GM15510 (cell line): Measurements from ENCODE around the gene CACYBP.

Experiments
- POLR2A ChIP-seq: IDR thresholded peaks from 3 replicates; pipeline ENCODE4 v1.6.1; 2011; ENCODE audit warnings: borderline replicate concordance; ENCODE audit not compliant: insufficient read length; ENCODE audit errors: extremely low read depth

CACYBP gene, protein sequence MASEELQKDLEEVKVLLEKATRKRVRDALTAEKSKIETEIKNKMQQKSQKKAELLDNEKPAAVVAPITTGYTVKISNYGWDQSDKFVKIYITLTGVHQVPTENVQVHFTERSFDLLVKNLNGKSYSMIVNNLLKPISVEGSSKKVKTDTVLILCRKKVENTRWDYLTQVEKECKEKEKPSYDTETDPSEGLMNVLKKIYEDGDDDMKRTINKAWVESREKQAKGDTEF

DNA sequence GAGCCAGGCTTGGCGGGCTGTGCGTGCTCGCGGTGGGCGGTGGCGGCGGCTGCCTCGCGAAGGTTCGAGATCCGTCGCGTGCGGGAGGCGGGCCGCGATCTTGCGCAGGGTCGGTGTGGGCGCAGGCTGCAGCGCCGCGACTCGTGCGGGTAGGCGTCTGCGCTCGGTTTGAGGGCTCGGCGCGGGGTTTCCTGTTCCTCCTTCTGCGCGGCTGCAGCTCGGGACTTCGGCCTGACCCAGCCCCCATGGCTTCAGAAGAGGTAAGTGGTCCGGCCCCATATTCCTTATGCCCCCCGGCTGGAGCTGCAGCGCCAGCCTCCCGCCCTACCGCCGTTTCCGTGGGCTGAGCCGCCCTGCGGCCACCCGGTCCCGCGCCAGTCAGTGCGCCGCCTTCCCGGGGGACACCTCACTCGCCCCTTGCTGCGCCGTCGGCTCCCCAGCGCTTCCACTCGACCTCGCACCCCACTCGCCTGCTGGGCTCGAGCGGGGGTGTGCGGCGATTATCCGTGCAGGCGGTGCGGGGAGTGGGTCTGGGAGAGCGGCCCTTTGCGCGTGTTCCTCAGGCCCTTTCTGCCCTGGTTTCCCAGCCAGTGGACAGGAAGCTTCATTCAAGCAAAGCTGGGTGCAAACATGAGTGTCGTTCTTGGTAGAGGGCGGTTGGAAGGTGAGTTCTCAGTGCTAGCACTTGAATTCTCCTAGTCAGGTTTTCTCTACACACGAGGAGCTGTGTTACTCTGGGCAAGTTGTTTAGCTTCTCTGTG lies at the start of gene CACYBP:
Gene CACYBP (plus strand): TSS at position 12 of the 761 bp plus-strand sequence. CDS start 234 bp downstream, at position 246.
- peak; percentile 65 for TF ChIP-seq POLR2A

DNA sequence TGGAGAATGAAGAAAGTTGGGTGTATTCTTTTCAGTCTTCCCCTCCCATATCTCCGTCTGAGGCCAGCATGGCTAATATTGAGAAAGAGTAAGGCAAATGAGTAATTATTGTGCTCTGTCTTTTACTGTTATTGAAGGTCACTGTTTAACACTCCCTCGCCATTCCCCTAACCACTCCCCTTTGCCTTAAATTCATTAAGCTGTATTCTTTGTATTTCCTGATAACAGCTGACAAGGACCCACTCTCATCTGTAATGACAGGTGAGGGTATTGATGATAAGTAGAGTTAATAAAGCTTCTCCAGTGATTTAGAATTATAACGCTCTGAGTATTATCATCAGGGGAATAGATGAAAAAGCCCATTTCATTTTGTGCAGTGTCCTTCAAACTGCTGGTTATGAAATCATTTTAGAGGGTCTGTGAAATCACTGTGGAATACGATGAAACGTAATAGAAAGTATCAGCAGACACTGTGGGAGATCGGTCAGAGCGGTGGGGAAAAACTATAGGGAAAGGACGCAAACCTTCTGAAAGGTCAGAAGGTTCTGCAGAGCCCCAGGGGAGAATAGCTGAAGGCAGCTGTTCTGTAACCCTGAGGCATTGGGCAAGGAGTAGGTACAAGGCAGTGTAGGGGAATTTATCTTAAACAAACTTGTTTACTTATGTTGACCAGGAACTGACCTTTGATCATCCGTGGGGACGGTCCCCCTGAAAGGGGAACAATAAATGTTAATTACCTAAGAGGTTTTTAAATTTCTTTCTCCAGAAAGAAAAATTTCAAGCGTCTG lies 46.3 kb upstream of the CACYBP start:
- TF ChIP-seq POLR2A: no peak

DNA sequence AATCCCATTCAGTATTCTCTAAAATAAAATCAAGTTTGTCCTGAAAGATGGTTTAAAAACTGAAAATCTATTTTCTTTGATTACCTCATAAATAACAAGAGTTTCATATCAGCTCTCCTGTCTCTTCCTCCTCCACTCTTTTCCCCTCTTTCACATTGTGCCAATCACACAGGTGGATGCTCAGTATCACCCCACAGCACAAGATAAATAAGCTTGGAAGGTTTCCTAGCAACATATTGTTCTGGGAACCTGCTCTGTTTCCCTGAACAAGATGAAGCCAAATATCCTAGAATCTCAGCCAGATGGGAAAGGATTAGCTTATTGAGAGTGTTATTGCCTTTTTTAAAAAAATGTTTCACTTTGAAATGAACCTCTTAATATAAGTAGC lies 45.7 kb upstream of the CACYBP start:
- no peak for TF ChIP-seq POLR2A

DNA sequence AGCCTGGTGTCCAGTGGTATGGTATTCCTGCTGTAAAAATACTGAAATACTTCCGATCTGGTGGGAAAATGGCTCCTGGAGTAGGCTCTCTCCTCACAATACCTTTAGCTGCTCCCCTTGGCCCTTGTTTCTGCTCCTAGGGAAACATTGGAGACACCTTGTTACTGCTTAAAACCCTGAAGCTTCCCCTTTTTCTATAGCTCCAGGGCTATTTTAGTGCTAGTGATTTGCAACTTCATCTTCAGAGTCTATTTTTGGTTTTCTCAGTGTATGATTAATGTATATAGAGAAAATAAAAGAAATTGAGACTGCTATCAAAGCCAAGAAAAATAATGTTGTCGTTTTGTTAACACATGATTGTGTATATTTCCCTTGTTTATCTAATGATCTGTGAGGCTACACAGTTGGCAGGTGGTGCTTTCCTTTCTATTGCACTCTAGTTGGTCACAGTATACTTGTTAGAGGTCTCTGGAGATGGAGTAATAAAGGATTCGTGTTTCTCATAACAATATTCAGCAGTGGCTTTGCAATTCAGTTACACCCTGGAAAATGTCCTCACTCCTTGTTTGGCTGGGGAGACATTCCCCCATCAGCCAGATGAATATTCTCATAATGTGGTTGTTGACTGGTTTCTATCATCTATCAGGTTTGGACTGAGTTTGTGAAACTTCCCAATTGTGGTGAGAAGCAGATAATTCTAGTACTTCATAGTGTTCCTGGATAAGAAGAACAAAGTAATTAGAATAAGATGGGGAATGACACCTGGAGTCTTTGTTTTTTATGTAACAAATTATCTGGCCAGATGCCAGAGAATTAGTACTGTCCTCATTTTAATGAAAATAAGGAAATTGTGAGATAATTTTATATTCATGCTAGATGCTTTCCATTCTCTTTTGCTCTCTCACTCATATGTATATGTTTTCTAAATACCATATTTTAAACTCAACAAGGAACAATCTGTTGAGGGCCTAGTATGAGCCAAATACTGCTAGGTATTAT lies 44.8 kb upstream of the CACYBP start:
- TF ChIP-seq POLR2A: no peak

DNA sequence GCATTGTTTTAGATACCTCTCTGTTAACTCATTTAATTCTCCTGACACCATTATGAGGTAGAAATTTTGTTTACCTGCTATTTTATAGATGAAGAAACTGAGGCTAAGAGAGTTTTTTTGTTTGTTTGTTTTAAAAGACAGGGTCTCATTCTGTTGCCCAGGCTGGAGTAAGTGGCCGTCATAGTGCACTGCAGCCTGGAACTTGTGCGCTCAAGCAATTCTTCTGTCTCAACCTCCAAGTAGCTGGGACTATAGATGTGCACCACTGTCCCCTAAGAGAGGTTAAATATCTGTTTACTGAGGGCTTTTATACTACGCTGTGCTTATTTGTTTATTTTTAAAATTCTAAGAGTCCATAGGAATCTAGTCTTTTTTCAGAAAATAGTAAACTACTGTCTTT lies 43.7 kb upstream of the CACYBP start:
- no peak for TF ChIP-seq POLR2A

DNA sequence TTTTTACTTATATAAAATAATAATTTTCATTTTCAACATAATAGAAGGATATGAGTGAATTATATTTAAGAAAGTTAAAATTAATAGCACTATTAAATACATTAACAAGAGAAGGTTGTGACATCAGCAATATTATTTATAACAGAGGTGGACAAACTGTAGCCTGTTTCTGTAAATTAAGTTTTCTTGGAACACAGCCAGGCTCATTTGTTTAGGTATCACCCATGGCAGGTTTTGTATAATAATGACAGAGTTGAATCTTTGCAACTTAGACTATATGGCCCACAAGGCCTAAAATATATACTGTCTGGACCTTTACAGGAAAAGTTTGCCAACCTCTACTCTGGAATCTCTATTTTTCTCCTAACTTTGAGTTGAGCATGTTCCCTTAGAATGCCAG lies 42.8 kb upstream of the CACYBP start:
- no peak for TF ChIP-seq POLR2A

DNA sequence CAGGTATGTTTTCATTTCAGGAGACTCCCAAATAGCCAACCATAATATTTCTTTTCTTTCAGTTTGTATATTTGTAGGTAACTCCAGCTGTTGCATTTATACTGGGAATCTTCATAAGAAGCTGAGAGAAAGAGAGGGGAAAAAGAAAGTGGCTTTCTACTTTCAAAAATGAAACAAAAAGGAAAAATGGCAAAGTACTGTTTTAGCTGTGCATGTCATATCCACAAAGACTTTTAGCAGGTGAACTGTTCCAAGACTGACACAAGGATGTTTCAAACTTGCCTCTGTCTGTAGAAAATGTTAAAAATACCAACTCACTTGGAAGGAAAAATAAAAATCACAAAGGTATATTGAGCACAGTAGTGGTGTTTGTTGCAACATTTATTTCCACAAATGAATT lies 41.9 kb upstream of the CACYBP start:
- no peak for TF ChIP-seq POLR2A

DNA sequence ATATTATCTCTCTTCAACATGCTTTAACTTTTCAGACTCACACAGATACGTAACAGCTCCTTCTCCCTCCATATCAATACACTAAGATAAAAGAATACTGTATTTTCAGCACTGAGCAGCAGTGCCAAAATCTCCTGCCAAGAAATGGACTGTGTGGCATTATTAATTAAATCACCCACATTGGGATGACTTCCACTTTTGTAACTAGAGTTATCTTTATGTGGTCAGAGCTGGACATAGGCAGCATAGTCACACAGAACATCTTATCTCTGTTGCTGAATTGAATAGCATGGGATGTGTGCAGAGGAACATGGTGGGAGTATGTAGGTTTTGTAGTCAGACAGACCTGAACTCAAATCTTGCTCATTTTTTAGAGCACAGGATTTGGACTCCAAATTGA lies 41.4 kb upstream of the CACYBP start:
- no peak for TF ChIP-seq POLR2A

DNA sequence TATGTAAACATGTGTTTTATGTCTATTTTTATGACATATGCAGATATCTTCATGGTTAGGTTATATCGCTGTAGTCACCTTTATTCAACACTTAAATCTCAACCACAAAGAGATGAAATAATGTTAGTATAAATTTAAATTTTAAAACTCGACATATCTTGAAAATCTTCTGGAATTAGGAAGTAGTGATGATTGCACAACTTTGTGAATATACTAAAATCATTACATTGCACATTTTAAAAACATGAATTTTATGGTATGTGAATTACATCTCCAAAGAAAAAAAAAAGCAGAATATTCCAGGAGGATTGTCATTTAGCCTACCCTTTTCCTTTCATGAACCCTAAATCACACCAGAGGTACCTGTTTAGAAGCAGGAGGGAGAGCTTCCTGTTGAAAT lies 39.4 kb upstream of the CACYBP start:
- TF ChIP-seq POLR2A: no peak

DNA sequence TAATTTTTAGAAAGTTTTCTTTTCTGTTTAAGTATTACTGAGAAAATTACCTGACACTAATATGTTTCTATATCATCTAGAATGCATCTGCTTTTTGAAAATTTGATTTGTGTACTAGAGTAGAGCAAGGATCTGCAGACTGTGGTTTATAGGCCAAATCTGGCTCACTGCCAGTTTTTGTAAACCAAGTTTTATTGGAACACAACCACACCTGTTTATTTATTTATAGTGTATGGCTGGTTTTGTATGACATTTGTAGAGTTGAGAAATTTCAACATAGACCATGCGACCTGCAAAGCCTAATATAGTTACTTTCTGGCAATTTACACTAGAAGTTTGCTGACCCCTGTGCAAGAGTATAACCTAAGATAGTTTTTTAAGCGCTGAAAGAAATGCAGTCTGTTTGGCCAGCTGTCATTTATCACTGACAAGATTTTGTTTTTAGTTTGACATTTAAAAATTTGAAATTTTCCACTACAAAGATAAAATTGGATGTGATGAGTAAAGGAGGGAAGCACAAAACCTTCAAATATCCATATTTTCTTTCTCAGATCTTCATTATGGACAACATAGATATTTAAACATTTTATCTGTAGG lies 36.1 kb upstream of the CACYBP start:
- no peak for TF ChIP-seq POLR2A

DNA sequence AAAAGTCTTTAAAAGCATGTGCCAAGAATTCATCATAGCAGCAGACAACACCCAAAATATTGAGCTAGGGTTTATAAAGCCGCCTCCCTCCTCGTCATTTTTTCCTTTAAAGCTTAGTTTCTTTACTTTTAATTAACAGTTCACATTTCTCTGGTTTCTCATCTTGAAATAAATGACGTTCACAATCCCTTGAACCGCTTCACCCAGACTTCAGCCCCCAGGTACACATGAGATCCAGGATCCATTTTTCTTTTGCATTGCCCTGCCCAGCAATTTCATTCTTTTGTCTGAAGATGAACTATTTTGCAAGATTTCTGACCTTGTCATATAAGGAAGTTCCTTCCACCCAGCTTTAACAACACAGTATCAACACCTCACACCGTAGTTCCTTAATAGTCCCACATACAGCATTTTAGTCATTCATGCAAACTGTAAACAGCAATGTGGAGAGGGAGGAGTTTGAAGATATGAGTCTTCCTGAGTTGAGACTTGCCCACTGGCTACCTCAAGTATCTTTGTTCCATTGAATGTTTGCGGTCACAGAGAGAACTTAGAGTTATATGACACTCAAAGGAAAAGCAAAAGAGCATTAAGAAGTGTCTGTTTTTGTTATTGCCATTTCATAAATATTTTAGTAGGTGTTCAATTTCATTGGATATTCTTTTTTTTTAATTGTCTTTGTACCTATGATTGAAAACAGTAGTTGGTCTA lies 35.3 kb upstream of the CACYBP start:
- TF ChIP-seq POLR2A: no peak

DNA sequence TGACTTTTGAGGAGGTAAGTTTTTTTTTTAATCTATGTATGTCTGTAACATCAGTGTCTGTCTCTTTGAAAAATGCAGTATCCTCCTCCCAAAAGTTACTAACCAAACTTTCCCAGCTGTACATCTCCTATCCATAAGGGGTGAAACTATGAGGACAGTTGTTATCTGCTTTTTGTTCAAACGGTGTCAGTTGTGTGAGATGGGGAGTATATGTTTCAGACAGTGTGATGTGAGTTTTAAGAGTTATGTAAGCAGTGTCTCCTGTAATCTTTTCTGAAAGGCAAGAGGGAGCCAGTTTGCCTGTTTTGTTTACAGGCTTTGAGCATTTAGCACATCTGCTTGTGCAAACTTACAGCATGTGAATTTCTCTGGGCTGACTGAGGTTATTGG lies 34.8 kb upstream of the CACYBP start:
- TF ChIP-seq POLR2A: no peak

DNA sequence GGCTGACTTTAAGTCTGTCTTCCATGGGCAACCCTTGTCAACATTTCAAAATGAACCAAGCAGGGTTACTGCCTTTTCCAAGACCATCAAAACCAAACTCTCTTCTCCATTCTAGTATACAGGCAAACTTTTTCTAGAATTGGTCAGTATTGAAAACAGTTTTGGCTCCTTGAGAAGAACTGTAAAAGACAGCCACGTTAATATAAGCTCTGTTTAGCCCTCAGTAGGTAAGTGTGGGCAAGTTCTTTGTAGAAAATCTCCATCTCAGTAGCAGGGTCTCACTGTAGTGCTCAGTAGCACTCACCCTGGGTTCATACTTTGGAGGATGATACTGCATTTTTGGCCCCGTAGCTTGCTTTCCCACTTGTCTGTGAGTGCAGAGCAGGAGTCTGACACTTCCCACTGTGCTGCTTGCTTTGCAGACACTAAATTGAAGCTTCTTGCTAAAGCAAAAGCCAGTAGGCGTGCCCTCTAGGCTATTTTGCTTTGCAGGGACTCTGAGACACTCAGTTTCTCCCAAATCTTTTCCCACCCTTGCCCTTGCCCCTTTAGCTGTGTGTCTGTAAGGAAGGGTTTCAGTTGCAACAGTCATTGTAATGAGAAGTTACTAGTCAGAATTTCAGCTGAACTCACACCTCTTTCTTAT lies 34.3 kb upstream of the CACYBP start:
- TF ChIP-seq POLR2A: no peak

DNA sequence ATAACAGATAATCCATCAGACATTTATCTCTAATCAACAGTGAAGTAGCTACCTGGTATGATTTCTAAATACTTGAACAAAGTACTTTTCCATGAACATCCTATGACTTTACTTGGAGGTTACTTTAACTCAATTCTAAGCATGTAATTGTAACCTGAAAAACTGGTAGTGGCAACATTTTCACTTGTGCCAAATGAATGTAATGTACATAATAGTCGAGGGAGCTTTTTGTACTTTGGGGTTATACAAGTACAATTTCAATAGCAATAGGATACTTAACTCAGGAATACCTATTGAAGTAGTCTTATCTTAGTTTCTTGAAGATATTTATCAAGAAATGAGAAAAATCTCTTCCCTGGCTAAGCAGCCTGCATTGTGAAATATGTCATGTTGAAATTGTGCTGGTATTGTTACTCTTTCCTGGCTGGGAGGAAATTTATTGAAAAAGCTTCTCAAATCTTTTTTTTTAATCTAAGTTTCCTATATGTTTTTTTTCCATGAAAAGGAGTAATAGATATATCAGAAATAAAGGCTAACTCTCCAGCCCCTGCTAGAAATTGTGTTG lies 33.7 kb upstream of the CACYBP start:
- TF ChIP-seq POLR2A: no peak
